Endothelial cell of umbilical vein (primary cell): ENCODE measurements around the gene RYR1. TPM values are rescaled to one million over a fixed set of nuclear protein-coding genes. Genes with fewer than 3 reads are reported as not detected.

Source experiments
- BruUV-seq: library from RNA; stranded (reverse); fragments of 400-500 nt; replicated peaks from 2 replicates; lab custom pipeline; 2021; lab: Mats Ljungman, UMichigan
- CTCF ChIA-PET: fragments of 300-600, 350-600 bp; sonication (Branson Sonifier 250); formaldehyde crosslinking; loops from one replicate; lab custom pipeline; 2021; ENCODE audit warnings: antibody characterized with exemption, inconsistent platforms; lab: Charles Lee
- POLR2A ChIA-PET: fragments of 300-600, 350-600 bp; sonication (Branson Sonifier 250); formaldehyde crosslinking; loops from one replicate; lab custom pipeline; 2021; ENCODE audit warnings: antibody characterized with exemption, inconsistent platforms; lab: Charles Lee
- DNase-seq: peaks from one replicate; pipeline ENCODE4 v3.0.0-alpha.2; 2011; ENCODE audit warnings: low read depth, low spot score
- FAIRE-seq: peaks from 2 replicates; lab custom pipeline; 2011; peaks lifted over from hg19 to GRCh38; lab: Jason Lieb, UNC
- H2AFZ ChIP-seq: 2 replicates; pipeline ENCODE4 v1.6.0; 2012; ENCODE audit warnings: low read depth, low read length, control low read depth, inconsistent platforms
- H3K27ac ChIP-seq: 2 replicates; pipeline ENCODE4 v1.5.1; 2011; ENCODE audit warnings: low read depth, mild to moderate bottlenecking, control low read depth, low read length, moderate library complexity; ENCODE audit not compliant: insufficient read depth
- H3K27me3 ChIP-seq, 2 experiments: 2 replicates each; pipeline versions ENCODE4 v1.6.0 to v1.6.1; 2011; ENCODE audit warnings: low read length in 2 of 2, mixed read lengths in 1 of 2; ENCODE audit not compliant: control insufficient read depth in 2 of 2, insufficient read depth in 2 of 2
- H3K36me3 ChIP-seq, 2 experiments: 2 replicates in 1 of 2; 3 replicates in 1 of 2; pipeline ENCODE4 v1.5.1; 2011; ENCODE audit warnings: low read length in 2 of 2, mild to moderate bottlenecking in 1 of 2, moderate library complexity in 1 of 2; ENCODE audit not compliant: control insufficient read depth in 2 of 2, insufficient read depth in 2 of 2; ENCODE audit errors: extremely low read depth in 1 of 2
- H3K4me1 ChIP-seq: 3 replicates; pipeline ENCODE4 v1.5.1; 2011; ENCODE audit warnings: mild to moderate bottlenecking, low read length; ENCODE audit not compliant: control insufficient read depth, insufficient read depth; ENCODE audit errors: extremely low read depth
- H3K4me2 ChIP-seq: 2 replicates; pipeline ENCODE4 v1.6.1; 2011; ENCODE audit warnings: low read length, control low read depth, mixed read lengths; ENCODE audit not compliant: insufficient read depth
- H3K4me3 ChIP-seq, 3 experiments: fragments of 200-600 bp in 1 of 3; sonication (generic), shearing (Covaris generic) in 1 of 3; replicated peaks in 1 of 3; 2 replicates each; pipeline ENCODE4 v1.5.1; 2011 to 2016; ENCODE audit warnings: control low read depth in 3 of 3, low read length in 3 of 3, mild to moderate bottlenecking in 2 of 3, inconsistent platforms in 1 of 3, low read depth in 1 of 3, moderate library complexity in 1 of 3; ENCODE audit not compliant: insufficient read depth in 1 of 3
- H3K79me2 ChIP-seq: 2 replicates; pipeline ENCODE4 v1.6.0; 2012; ENCODE audit warnings: low read length, inconsistent platforms; ENCODE audit not compliant: control insufficient read depth, insufficient read depth
- H3K9ac ChIP-seq: replicated peaks from 2 replicates; pipeline ENCODE3; 2011; ENCODE audit warnings: low read length, control low read depth; ENCODE audit not compliant: insufficient read depth; ENCODE audit errors: extremely low read depth
- H3K9me1 ChIP-seq: replicated peaks from 3 replicates; pipeline ENCODE4 v1.6.0; 2011; ENCODE audit warnings: mild to moderate bottlenecking, low read length; ENCODE audit not compliant: control insufficient read depth, insufficient read depth; ENCODE audit errors: extremely low read depth
- H3K9me3 ChIP-seq: replicated peaks from 2 replicates; pipeline ENCODE4 v1.5.1; 2012; ENCODE audit warnings: low read length, inconsistent platforms; ENCODE audit not compliant: control insufficient read depth, insufficient read depth
- H4K20me1 ChIP-seq: replicated peaks from 2 replicates; pipeline ENCODE3; 2011; ENCODE audit warnings: mild to moderate bottlenecking, low read length; ENCODE audit not compliant: control insufficient read depth, insufficient read depth; ENCODE audit errors: extremely low read depth
- CTCF ChIP-seq, 2 donors: IDR thresholded peaks; 1 replicate in 1 of 2; 2 replicates in 1 of 2; pipeline ENCODE4 v1.5.1; 2011; ENCODE audit warnings: low read length in 2 of 2, mild to moderate bottlenecking in 2 of 2, moderate library complexity in 2 of 2, control low read depth in 1 of 2, inconsistent platforms in 1 of 2, low read depth in 1 of 2; ENCODE audit not compliant: insufficient read depth in 1 of 2; ENCODE audit errors: extremely low read depth in 1 of 2
- EZH2 ChIP-seq: IDR thresholded peaks from 2 replicates; pipeline ENCODE4 v1.6.1; 2012; ENCODE audit warnings: borderline replicate concordance, low read depth, mild to moderate bottlenecking, moderate library complexity, low read length, inconsistent platforms; ENCODE audit not compliant: severe bottlenecking
- FOS ChIP-seq: IDR thresholded peaks from 2 replicates; pipeline ENCODE4 v1.6.1; 2011; ENCODE audit warnings: mild to moderate bottlenecking, low read length, moderate library complexity, borderline replicate concordance; ENCODE audit not compliant: insufficient read depth
- GATA2 ChIP-seq: IDR thresholded peaks from 2 replicates; pipeline ENCODE4 v1.7.0; 2011; ENCODE audit warnings: low read depth, mild to moderate bottlenecking, moderate library complexity, mixed read lengths, low read length; ENCODE audit not compliant: insufficient read length, insufficient read depth
- JUN ChIP-seq: IDR thresholded peaks from 2 replicates; pipeline ENCODE4 v1.6.1; 2011; ENCODE audit warnings: borderline replicate concordance, low read depth; ENCODE audit not compliant: insufficient read length, insufficient read depth
- MAX ChIP-seq: IDR thresholded peaks from 2 replicates; pipeline ENCODE4 v1.6.1; 2011; ENCODE audit not compliant: insufficient read depth, insufficient read length
- MYC ChIP-seq: IDR thresholded peaks from one replicate; pipeline ENCODE4 v1.6.1; 2011; ENCODE audit warnings: mild to moderate bottlenecking, low read depth, low read length
- POLR2A ChIP-seq: IDR thresholded peaks from 2 replicates; pipeline ENCODE4 v1.6.1; 2012; ENCODE audit warnings: low read depth, mild to moderate bottlenecking, control low read depth, low read length
- POLR2AphosphoS5 ChIP-seq: IDR thresholded peaks from 2 replicates; pipeline ENCODE4 v1.6.1; 2012; ENCODE audit warnings: low read depth, mild to moderate bottlenecking, control low read depth, low read length, moderate library complexity; ENCODE audit not compliant: insufficient read depth
- dilution Hi-C: fragments of 300-500 bp; cut with MboI; formaldehyde crosslinking; loops from one replicate; pipeline ENCODE4 v1.15.0; 2019; ENCODE audit warnings: low sequenced_read_pairs; ENCODE audit not compliant: extremely low pct_ligation_motif_present
- intact Hi-C: fragments of 100-400 bp; cut with micrococcal nuclease; formaldehyde crosslinking; loops from one replicate; pipeline ENCODE4 v1.10.0; 2022
- polyA plus RNA-seq, 4 experiments: library from polyadenylated mRNA; depleted of rRNA in 3 of 4; stranded (reverse) in 3 of 4; unstranded in 1 of 4; fragments of >200 nt; gene quantifications; 2 replicates each; pipeline versions ENCODE4 v1.2.1 to v1.2.3, GENCODE V29; 2011 to 2012; ENCODE audit warnings: missing spikeins in 1 of 4
- total RNA-seq: library from RNA; stranded (reverse); gene quantifications from 2 replicates; pipeline ENCODE4 v1.2.3, GENCODE V29; 2021

RYR1 gene
- total and polyA plus RNA-seq, 2 donors (not counting 3 experiments of a cell fraction or from before 2014, with no cell fraction given), result under 0.01 to 0.02 TPM

DNA sequence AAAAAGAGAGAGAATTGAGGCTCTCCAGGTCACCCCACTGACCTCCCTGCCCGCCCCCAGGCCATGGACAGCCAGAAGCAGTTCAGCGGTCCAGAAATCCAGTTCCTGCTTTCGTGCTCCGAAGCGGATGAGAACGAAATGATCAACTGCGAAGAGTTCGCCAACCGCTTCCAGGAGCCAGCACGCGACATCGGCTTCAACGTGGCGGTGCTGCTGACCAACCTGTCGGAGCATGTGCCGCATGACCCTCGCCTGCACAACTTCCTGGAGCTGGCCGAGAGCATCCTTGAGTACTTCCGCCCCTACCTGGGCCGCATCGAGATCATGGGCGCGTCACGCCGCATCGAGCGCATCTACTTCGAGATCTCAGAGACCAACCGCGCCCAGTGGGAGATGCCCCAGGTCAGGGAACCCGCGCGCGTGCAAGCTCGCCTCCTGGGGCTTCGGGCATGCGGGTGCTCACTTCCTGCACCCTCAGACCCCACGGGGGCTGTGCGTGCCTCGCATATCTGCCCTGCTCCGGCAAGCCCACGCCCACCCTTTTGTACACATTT is 127.6 kb downstream of the RYR1 start:
- H3K27ac ChIP-seq, result no peak overlapping the region
- DNase-seq (no peak), FAIRE-seq (no peak)
- no peaks in the 10 kb centered on the region for H3K36me3 ChIP-seq
- H3K4me2 ChIP-seq, result no peak overlapping the region
- no peaks in the 10 kb centered on the region for H4K20me1 ChIP-seq
- H2AFZ ChIP-seq, result no peak overlapping the region
- no peaks in the 10 kb centered on the region for H3K79me2 ChIP-seq
- no peak overlapping the region for H3K4me3 ChIP-seq
- H3K4me1 ChIP-seq, result no peaks in the 10 kb centered on the region
- H3K9ac ChIP-seq, result no peak overlapping the region
- no peaks in the 10 kb centered on the region for H3K9me1 ChIP-seq
- CTCF ChIA-PET, result no interaction called here
- TF ChIP-seq GATA2, result no peak
- no peak for TF ChIP-seq MYC
- TF ChIP-seq FOS, result no peak
- TF ChIP-seq POLR2AphosphoS5, result no peak
- TF ChIP-seq CTCF (IDR thresholded peaks at IDR 0.05; ENCODE audit: extremely low read depth in 1 of 2, insufficient read depth in 1 of 2, low read depth in 1 of 2, low read length in 2 of 2), result no peak
- TF ChIP-seq JUN, result no peak
- TF ChIP-seq EZH2, result no peak
- no peak for TF ChIP-seq POLR2A
- TF ChIP-seq MAX, result no peak
- no TSS peak for BruUV-seq
- intact Hi-C loops, result no loop called here
- H3K27me3 ChIP-seq, result peaks cover 2 to 6% of the 10 kb centered on the region in 2 experiments
- POLR2A ChIA-PET, result no interaction called here
- dilution Hi-C loops, result no loop called here
- no peaks in the 10 kb centered on the region for H3K9me3 ChIP-seq
